Right lobe of liver (tissue), 4 donors: ENCODE measurements around the gene SMOC1.

Experiments
- CTCF ChIP-seq, 4 donors: fragments of 200-600 bp in 3 of 4; fragments of 450-650 bp in 1 of 4; IDR thresholded peaks; one replicate each; pipeline versions ENCODE4 v1.5.1 to v1.8.0; 2016 to 2022; ENCODE audit warnings: antibody characterized with exemption in 4 of 4, mild to moderate bottlenecking in 2 of 4
- POLR2A ChIP-seq: fragments of 450-650 bp; IDR thresholded peaks from one replicate; pipeline ENCODE4 v1.6.1; 2017; ENCODE audit warnings: antibody characterized with exemption, mild to moderate bottlenecking
- donor health status: DM: no; HTN: no; CAD: no.
- donor health status: DM: no; HTN: no; CAD: no.
- donor health status: DM: no; HTN: yes; CAD: no.

- TF ChIP-seq CTCF (IDR thresholded peaks at IDR 0.05) (no peak), POLR2A (no peak)
Measured at GRCh38 chr14:69882116-69882864, 3.1 kb downstream of the SMOC1 start.
